ENCODE measurements around the gene PGF.

The PGF gene

DNA sequence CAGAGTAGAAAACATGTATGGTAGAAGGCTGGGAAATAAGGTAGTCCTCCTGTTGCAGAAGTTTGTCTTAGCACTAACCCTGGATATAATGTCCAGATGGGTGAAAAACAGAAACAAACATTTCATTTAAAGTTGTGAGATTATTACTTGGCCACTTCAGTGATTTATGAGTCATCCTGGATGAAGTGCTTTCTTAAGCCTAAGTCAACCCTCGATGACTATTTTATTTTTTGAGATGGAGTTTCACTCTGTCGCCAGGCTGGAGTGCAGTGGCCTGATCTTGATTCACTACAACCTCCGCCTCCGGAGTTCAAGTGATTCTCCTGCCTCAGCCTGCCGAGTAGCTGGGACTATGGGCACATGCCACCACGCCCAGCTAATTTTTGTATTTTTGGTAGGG lies 63.5 kb downstream of the PGF start:
- no peak for DNase-seq
